NCI-H82 treated with DMSO at 0.1 percent for 48 hours (cell line): ENCODE measurements around the gene ELANE.
"Not testable (repeated sequence)": the region's sequence is repeated elsewhere in the genome, so short reads cannot be mapped to it uniquely, and the experiment has no call there.

Source experiments
- DNase-seq: peaks from one replicate; lab custom pipeline; 2025; ENCODE audit not compliant: unreplicated experiment; lab: John Stamatoyannopoulos, UW

ELANE gene

GRCh38 chr19:835210-835810, 16.8 kb upstream of the ELANE start:
- no peak for DNase-seq

- no peak for DNase-seq
Measured at GRCh38 chr19:840519-841206, 11.4 kb upstream of the ELANE start, which contains the start of gene PRTN3. Gene PRTN3, plus strand, starts transcription at chr19:840999. Its CDS starts 10 bp downstream, at chr19:841009.

- DNase-seq, result not testable (repeated sequence)
Measured at GRCh38 chr19:842802-843179, 9.3 kb upstream of the ELANE start.

GRCh38 chr19:843180-843835, 8.8 kb upstream of the ELANE start:
- DNase-seq, result no peak

GRCh38 chr19:843836-844545, 8.1 kb upstream of the ELANE start:
- DNase-seq, result no peak

- DNase-seq, result no peak
Measured at GRCh38 chr19:844546-844971, 7.5 kb upstream of the ELANE start.

- no peak for DNase-seq
Measured at GRCh38 chr19:845707-846521, 6.2 kb upstream of the ELANE start.

- no peak for DNase-seq
Measured at GRCh38 chr19:848386-848921, 3.6 kb upstream of the ELANE start.

- not testable (repeated sequence) for DNase-seq
Measured at GRCh38 chr19:849195-849594, 2.9 kb upstream of the ELANE start.

- DNase-seq, result no peak
Measured at GRCh38 chr19:850221-850978, 1.7 kb upstream of the ELANE start.

GRCh38 chr19:850979-851335, 1.1 kb upstream of the ELANE start:
- no peak for DNase-seq

- DNase-seq, result no peak
Measured at GRCh38 chr19:853014-853585, 997 bp downstream of the ELANE start.

- DNase-seq, result not testable (repeated sequence)
Measured at GRCh38 chr19:853614-854220, 1.6 kb downstream of the ELANE start.

- no peak for DNase-seq
Measured at GRCh38 chr19:854549-854948, 2.4 kb downstream of the ELANE start.

GRCh38 chr19:855142-855541, 3.0 kb downstream of the ELANE start:
- DNase-seq, result no peak

- DNase-seq, result no peak
Measured at GRCh38 chr19:855566-856120, 3.5 kb downstream of the ELANE start.

- DNase-seq, result no peak
Measured at GRCh38 chr19:858284-858683, 6.2 kb downstream of the ELANE start.

- no peak for DNase-seq
Measured at GRCh38 chr19:858868-859843, 7.1 kb downstream of the ELANE start, which contains the start of gene CFD. Gene CFD, plus strand, starts transcription at chr19:859664. Its CDS starts 26 bp downstream, at chr19:859690.
